Measurements from ENCODE around the gene PLA2G6.
"Not testable (repeated sequence)": the region's sequence is repeated elsewhere in the genome, so short reads cannot be mapped to it uniquely, and the experiment has no call there.

Gene PLA2G6

GRCh38 chr22:38167988-38168407 is 13.6 kb downstream of the PLA2G6 start:
- DNase-seq (ENCODE audit: low read depth in 2 of 2) = no peak

- DNase-seq (ENCODE audit: low read depth in 2 of 2) = no peak
Measured at GRCh38 chr22:38165922-38166593, 15.6 kb downstream of the PLA2G6 start.

- no peak for DNase-seq (ENCODE audit: low read depth in 2 of 2)
Measured at GRCh38 chr22:38164551-38164918, 17.1 kb downstream of the PLA2G6 start.

GRCh38 chr22:38163844-38164550 is 17.6 kb downstream of the PLA2G6 start:
- no peak for DNase-seq (ENCODE audit: low read depth in 2 of 2)

GRCh38 chr22:38162881-38163843 is 18.5 kb downstream of the PLA2G6 start:
- no peak for DNase-seq (ENCODE audit: low read depth in 2 of 2)

- DNase-seq (ENCODE audit: low read depth in 2 of 2) = no peak
Measured at GRCh38 chr22:38155703-38156102, 25.9 kb downstream of the PLA2G6 start.

- DNase-seq (ENCODE audit: low read depth in 2 of 2) = not testable (repeated sequence)
Measured at GRCh38 chr22:38154563-38154915, 27.1 kb downstream of the PLA2G6 start.

GRCh38 chr22:38153821-38154562 is 27.6 kb downstream of the PLA2G6 start:
- DNase-seq (ENCODE audit: low read depth in 2 of 2) = no peak

GRCh38 chr22:38151126-38151500 is 30.5 kb downstream of the PLA2G6 start:
- DNase-seq (ENCODE audit: low read depth in 2 of 2) = no peak

GRCh38 chr22:38148245-38148644 is 33.4 kb downstream of the PLA2G6 start:
- DNase-seq (ENCODE audit: low read depth in 2 of 2) = no peak

GRCh38 chr22:38146166-38146565 is 35.5 kb downstream of the PLA2G6 start:
- not testable (repeated sequence) for DNase-seq (ENCODE audit: low read depth in 2 of 2)

GRCh38 chr22:38144025-38144405 is 37.6 kb downstream of the PLA2G6 start:
- no peak for DNase-seq (ENCODE audit: low read depth in 2 of 2)

GRCh38 chr22:38142606-38143005 is 39.0 kb downstream of the PLA2G6 start:
- no peak for DNase-seq (ENCODE audit: low read depth in 2 of 2)

GRCh38 chr22:38141217-38141973 is 40.2 kb downstream of the PLA2G6 start:
- no peak for DNase-seq (ENCODE audit: low read depth in 2 of 2)

- DNase-seq (ENCODE audit: low read depth in 2 of 2) = no peak
Measured at GRCh38 chr22:38139901-38140300, 41.7 kb downstream of the PLA2G6 start.

GRCh38 chr22:38138961-38139360 is 42.7 kb downstream of the PLA2G6 start:
- no peak for DNase-seq (ENCODE audit: low read depth in 2 of 2)

GRCh38 chr22:38137876-38138687 is 43.5 kb downstream of the PLA2G6 start:
- DNase-seq (ENCODE audit: low read depth in 2 of 2) = no peak

GRCh38 chr22:38136607-38137006 is 45.0 kb downstream of the PLA2G6 start:
- DNase-seq (ENCODE audit: low read depth in 2 of 2) = no peak

- no peak for DNase-seq (ENCODE audit: low read depth in 2 of 2)
Measured at GRCh38 chr22:38135133-38135706, 46.4 kb downstream of the PLA2G6 start.

GRCh38 chr22:38133331-38133730 is 48.3 kb downstream of the PLA2G6 start:
- no peak for DNase-seq (ENCODE audit: low read depth in 2 of 2)
